GM19397 (cell line): ENCODE measurements around the gene ADAMTS17.

Experiments used
- ATAC-seq: cut with Tn5 transposase; IDR thresholded peaks from one replicate; pipeline ENCODE4 v1.9.1; 2021; ENCODE audit warnings: mild to moderate bottlenecking, moderate library complexity; ENCODE audit not compliant: unreplicated experiment

Gene ADAMTS17

GRCh38 chr15:100141311-100142001 lies 200.3 kb downstream of the ADAMTS17 start:
- no peak for ATAC-seq

GRCh38 chr15:100140527-100141308 lies 201.1 kb downstream of the ADAMTS17 start:
- no peak for ATAC-seq

GRCh38 chr15:100134586-100134985 lies 207.2 kb downstream of the ADAMTS17 start:
- ATAC-seq = no peak

- no peak for ATAC-seq
These were observed 207.6 kb downstream of the ADAMTS17 start for GRCh38 chr15:100134089-100134583.

- ATAC-seq = no peak
These were observed 208.8 kb downstream of the ADAMTS17 start for GRCh38 chr15:100133001-100133400.

- ATAC-seq = no peak
These were observed 209.5 kb downstream of the ADAMTS17 start for GRCh38 chr15:100132309-100132708.

- peak; percentile 42 for ATAC-seq
These were observed 210.2 kb downstream of the ADAMTS17 start for GRCh38 chr15:100131321-100132224.

- ATAC-seq = no peak
These were observed 212.1 kb downstream of the ADAMTS17 start for GRCh38 chr15:100129677-100130076.

GRCh38 chr15:100125401-100126191 lies 216.2 kb downstream of the ADAMTS17 start:
- no peak for ATAC-seq

GRCh38 chr15:100124936-100125335 lies 216.8 kb downstream of the ADAMTS17 start:
- ATAC-seq = no peak

- no peak for ATAC-seq
These were observed 217.4 kb downstream of the ADAMTS17 start for GRCh38 chr15:100124361-100124760.

GRCh38 chr15:100123611-100124010 lies 218.2 kb downstream of the ADAMTS17 start:
- ATAC-seq = no peak

GRCh38 chr15:100121285-100121684 lies 220.5 kb downstream of the ADAMTS17 start:
- no peak for ATAC-seq

GRCh38 chr15:100120111-100120510 lies 221.7 kb downstream of the ADAMTS17 start:
- ATAC-seq = no peak

- ATAC-seq = no peak
These were observed 223.2 kb downstream of the ADAMTS17 start for GRCh38 chr15:100118546-100118945.

- ATAC-seq = no peak
These were observed 225.2 kb downstream of the ADAMTS17 start for GRCh38 chr15:100116416-100117190.

GRCh38 chr15:100115711-100116090 lies 226.1 kb downstream of the ADAMTS17 start:
- ATAC-seq = no peak

GRCh38 chr15:100115066-100115710 lies 226.6 kb downstream of the ADAMTS17 start:
- ATAC-seq = no peak

GRCh38 chr15:100114571-100114970 lies 227.2 kb downstream of the ADAMTS17 start:
- no peak for ATAC-seq
